Activated CD8-positive, alpha-beta memory T cell treated with anti-CD3 and anti-CD28 coated beads, Interleukin-2, amount 50 U/mL, for 48 hours (primary cell): ENCODE measurements around the gene BNC2.

Experiments used
- DNase-seq: peaks from one replicate; pipeline ENCODE4 v3.0.0-alpha.2; 2020

The BNC2 gene

DNA sequence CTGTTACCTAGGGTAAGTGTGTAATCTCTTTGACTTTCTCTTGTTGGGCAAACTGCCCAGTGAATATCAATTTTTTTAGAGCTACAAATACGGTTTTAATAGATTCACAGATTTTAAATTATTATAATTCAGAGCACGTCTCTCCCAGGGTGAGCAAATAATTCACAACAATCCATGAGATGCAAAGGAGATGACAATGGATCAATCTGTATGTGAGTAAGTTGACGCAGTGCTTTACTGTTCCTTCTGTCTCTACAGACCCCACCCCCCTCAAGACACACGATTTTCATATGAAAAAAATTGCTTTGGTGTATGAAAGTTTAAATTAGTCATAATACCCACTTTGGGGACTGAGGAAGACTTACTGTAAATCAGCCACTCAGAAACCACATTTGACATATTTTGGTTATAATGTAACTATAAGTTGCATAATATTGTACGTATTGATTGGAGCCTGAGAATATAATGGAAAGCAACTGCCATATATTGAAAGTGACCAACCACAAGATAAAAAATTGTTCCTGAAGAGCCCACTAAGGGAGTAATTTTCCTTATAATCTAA, 201.7 kb downstream of the BNC2 start:
- DNase-seq = no peak

DNA sequence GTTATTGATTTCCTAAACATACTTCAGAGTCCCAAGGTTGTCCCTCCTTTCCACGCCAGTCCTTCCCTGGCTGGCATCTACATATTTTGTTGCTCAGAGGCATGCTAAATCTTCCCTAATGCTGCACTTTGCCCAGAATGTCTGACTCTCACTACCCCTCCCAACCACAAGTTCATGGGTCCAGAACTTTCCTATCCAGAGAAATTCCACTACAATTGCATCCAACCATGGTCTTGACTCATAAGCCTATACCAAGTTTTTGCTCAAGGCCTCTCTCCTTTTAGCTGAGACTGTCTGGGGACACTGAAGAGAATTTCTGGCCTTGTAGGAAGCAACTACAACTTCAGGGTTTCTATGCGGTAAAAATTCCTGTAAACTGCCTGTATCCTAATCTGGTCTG, 206.3 kb downstream of the BNC2 start:
- no peak for DNase-seq

GRCh38 chr9:16661816-16662215, 208.7 kb downstream of the BNC2 start:
- no peak for DNase-seq

DNA sequence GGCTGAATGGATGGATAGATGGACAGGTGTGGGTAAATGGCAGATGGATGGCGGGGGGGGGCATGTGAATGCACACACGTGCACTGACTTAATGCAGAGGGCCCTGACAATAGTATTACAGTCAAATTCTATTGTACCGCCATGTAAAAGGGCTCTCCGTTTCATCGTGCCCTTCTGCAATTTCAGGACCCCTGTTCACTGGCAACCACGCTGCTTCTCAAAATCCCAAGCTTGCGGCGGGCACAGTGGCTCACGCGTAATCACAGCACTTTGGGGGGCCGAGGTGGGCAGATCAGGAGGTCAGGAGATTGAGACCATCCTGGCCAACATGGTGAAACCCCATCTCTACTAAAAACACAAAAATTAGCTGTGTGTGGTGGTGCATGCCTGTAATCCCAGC, 211.4 kb downstream of the BNC2 start:
- no peak for DNase-seq

GRCh38 chr9:16656432-16657169, 213.9 kb downstream of the BNC2 start:
- no peak for DNase-seq

- no peak for DNase-seq
Observed at GRCh38 chr9:16654596-16655126, 215.8 kb downstream of the BNC2 start.

GRCh38 chr9:16653491-16654399, 216.7 kb downstream of the BNC2 start:
- DNase-seq = no peak

GRCh38 chr9:16652582-16652981, 217.9 kb downstream of the BNC2 start:
- no peak for DNase-seq

- DNase-seq = no peak
Observed at GRCh38 chr9:16651446-16651964, 219.0 kb downstream of the BNC2 start.

- no peak for DNase-seq
Observed at GRCh38 chr9:16645970-16646369, 224.5 kb downstream of the BNC2 start.

GRCh38 chr9:16642421-16643109, 227.9 kb downstream of the BNC2 start:
- no peak for DNase-seq

DNA sequence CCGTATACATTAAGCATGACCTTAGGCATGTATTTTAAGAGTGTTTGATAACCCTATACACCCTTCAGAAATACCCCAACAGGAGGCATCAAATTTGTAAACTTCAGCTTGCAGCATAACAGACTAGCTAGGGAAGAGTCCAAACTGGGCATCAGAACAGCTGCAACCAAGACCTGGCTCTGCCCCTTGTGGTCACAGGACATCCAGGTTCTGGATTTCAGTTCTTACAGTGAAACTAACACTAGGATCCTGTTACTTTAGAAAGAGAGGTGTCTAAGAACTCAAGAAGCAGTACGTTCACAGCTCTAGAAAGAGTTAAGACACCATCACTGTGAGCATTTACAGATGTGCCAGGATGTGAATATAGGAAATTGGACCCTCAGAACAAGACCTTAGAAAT, 229.8 kb downstream of the BNC2 start:
- DNase-seq = no peak

DNA sequence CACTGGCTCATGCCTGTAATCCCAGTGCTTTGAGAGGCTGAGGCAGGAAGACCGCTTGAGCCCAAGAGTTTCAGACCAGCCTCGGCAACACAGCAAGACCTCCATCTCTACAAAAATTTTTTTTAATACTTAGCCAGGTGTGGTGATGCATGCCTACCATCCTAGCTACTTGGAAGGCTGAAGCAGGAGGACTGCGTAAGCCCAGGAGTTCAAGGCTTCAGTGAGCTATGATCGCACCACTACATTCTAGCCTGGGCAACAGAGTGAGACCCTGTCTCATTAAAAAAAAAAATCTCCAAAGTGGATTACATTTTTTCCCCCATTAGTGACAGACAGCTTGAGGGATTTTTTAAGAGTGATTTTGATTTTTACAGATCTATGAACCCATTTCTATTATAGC, 230.8 kb downstream of the BNC2 start:
- no peak for DNase-seq

- DNase-seq = no peak
Observed at GRCh38 chr9:16637911-16638310, 232.6 kb downstream of the BNC2 start.

DNA sequence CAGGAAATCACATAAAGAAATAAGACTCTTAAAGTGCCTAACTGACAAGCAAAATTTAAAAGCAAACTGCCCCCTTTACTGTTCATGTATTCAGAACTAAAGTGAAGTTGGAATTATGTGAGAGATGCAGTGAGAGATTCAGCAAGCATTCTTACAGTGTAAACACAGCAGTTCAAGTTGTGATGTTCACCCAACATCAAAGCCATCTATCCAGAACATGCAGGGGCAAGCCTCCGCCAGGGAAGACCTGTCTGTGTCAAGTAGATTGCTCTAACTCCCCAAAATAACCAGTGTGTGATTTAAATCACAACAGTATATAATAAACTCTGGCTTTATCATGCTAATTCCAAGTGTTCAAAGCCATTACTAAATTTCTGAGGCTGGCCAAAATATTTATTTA, 233.3 kb downstream of the BNC2 start:
- DNase-seq = no peak

DNA sequence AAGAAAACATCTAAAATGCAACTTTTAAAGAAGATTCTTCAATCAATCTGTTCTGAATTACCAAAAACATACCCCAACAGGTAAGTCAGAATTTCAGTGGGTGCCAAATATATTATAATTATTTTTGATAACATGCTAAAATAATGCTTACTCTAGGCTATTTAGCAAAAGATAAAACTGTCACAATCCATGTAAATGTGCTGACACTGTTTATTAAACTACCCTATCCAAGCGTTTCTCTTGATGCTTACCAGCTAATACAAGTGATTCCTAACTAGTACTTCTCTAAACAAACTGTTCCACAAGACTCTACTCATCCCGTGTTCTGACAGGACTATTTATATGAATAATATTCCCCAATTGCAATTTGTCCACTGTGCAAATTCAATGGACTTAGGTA, 236.7 kb downstream of the BNC2 start:
- no peak for DNase-seq

- DNase-seq = no peak
Observed at GRCh38 chr9:16628413-16628812, 242.1 kb downstream of the BNC2 start.

DNA sequence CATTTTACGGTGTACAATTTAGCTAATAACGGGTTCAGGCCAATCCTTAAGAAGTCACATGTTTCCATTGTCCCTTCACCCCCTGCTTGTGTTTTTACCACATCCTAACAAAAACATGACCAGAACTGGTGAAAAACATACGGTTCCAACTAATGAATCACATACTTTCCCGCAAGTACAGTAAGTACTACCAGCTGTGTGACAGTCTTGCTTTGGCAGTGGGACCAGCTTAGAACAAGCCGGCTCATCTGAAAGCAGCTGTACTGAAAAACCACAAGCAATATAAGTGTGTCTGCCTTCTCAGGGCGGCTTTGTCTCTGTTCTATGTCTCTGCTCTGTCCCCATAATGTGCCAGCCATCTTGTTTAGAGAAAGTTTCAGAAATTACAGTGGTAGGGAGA, 242.5 kb downstream of the BNC2 start:
- DNase-seq = no peak

GRCh38 chr9:16627521-16627920, 242.9 kb downstream of the BNC2 start:
- DNase-seq = no peak

GRCh38 chr9:16626577-16627130, 243.8 kb downstream of the BNC2 start:
- no peak for DNase-seq

- no peak for DNase-seq
Observed at GRCh38 chr9:16625811-16626210, 244.7 kb downstream of the BNC2 start.

DNA sequence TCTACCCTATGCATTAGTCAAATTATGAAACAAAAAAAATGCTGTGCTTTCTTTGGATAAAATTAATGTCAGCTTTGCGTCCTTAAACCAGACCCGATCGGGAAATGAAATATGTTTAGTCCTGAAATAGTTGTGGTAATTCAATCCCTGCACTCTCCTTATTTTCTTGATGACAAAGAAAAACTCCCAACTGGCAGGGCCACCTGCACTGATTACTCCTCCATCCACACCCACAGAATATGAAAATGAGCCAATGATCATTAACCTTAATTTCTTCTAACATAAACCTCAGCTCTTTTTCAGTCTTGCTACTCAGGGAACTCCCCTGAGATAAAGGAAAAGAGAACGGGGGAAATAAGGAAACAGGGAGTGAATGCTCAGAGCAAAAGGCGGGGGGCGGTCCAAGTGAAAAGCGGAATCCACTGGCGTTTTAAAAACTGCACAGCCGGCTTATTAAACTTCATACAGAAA, 245.3 kb downstream of the BNC2 start:
- DNase-seq = no peak
